Measurements from ENCODE around the gene PDC.

The PDC gene

DNA sequence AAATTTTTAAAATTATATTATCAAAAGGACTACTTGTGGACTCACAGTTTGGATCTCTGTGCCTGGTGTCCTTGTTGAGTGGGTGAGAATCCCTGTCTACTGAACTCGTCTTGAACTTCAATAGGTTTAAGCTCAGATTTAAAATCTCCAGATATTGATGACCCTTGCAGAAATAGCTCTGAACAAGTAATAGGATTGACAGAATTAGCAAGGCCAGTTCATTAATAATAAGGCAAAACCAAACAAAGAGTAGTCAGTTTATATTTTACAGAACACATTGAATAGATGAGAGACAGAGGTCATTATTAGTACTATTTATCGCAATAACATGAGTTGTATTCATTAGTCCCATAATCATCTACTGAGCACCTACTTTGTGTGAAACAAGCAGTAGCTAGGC, at the start of gene PDC:
TSS of gene PDC (minus strand) at position 101 of the 400 bp plus-strand sequence. CDS start 11,655 bp downstream, outside the sequence.
- H3K27ac ChIP-seq, result no peak within 1 kb of the TSS
- TF ChIP-seq ZFX (IDR thresholded peaks at IDR 0.05; ENCODE audit: borderline replicate concordance), result no peak
- TF ChIP-seq, protein P1, sequence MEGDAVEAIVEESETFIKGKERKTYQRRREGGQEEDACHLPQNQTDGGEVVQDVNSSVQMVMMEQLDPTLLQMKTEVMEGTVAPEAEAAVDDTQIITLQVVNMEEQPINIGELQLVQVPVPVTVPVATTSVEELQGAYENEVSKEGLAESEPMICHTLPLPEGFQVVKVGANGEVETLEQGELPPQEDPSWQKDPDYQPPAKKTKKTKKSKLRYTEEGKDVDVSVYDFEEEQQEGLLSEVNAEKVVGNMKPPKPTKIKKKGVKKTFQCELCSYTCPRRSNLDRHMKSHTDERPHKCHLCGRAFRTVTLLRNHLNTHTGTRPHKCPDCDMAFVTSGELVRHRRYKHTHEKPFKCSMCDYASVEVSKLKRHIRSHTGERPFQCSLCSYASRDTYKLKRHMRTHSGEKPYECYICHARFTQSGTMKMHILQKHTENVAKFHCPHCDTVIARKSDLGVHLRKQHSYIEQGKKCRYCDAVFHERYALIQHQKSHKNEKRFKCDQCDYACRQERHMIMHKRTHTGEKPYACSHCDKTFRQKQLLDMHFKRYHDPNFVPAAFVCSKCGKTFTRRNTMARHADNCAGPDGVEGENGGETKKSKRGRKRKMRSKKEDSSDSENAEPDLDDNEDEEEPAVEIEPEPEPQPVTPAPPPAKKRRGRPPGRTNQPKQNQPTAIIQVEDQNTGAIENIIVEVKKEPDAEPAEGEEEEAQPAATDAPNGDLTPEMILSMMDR (IDR thresholded peaks at IDR 0.05), result no peak

DNA sequence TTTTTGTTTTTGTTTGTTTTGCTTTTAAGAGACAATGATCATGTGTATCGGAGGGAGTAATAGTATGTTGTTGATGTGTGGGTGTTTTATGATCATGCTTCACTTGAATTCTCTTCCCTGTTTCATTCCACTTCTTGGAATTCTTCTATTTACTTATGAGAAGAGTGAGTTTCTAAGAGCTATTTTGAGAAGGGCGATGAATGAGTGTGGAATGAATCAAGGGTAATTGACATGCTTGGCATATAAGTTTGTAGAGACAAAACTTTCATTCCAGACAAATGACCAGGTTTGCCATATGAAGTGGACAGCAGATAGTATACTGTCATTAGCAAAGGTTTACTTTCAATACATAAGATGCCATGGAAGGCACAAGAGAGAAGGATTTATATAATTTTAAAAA, 42.3 kb upstream of the PDC start:
- H3K27ac ChIP-seq, result no peak overlapping the region
- TF ChIP-seq, protein P1 (IDR thresholded peaks at IDR 0.05), result no peak
- no peak for TF ChIP-seq ZFX (IDR thresholded peaks at IDR 0.05; ENCODE audit: borderline replicate concordance)

DNA sequence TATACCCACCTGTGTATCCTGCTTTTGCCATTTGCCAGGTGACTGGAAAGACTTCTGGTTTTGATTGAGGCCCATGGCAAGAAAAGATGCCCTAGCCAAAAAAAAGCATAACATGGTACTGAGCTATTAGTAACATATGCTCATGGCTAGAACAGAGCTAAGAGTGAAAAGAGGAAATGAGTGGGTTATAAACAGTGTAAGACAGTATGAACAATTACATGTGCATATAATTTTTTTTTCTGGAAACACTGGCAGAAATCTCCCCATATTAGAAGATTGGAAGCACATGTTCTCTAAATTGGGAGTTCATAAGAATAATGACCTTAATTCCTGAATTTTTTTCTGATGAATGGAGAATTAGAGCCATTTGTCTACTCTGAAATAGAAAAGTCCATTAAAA, 41.2 kb upstream of the PDC start:
- TF ChIP-seq, protein P1 (IDR thresholded peaks at IDR 0.05), result no peak
- no peak for TF ChIP-seq ZFX (IDR thresholded peaks at IDR 0.05; ENCODE audit: borderline replicate concordance)
- no peak overlapping the region for H3K27ac ChIP-seq

DNA sequence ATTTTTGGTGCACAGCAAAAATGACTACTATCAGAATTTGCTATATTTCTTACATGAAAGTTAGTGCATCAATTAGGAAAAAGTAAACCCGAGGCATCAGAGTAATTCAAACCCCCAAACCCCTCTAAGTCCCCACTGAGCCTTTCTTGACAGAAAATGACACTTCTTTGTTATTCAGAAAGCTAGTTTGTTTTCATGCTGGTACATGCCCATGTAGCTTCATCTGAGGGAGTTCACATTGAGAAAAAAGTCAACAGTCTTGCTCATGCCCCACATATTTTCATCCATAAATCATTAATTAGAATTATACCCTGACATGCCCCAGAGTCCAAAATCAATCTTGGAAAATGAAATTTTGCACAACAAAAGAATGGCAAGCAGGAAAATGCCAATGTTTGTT, 39.9 kb upstream of the PDC start:
- no peak overlapping the region for H3K27ac ChIP-seq
- TF ChIP-seq, protein P1 (IDR thresholded peaks at IDR 0.05), result no peak
- TF ChIP-seq ZFX (IDR thresholded peaks at IDR 0.05; ENCODE audit: borderline replicate concordance), result no peak

DNA sequence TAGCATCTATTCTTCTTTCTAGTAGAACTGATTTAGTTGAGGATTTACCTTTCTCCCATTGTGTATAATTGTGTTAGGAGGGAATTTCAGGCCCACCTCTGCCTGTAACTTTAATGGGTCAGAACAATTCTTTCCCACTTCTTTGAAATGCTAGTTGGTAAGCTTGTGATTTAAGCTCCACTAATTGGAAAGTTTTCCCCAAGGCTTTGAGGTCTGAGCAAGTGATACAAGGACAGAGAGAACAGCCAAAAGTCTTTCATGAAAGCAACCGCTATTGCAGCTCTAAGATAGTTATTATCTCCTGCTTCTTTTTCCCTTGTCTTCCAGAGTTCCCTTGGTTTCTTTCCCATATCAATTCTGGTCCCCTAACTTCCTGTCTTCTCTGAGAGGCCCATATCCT, 38.7 kb upstream of the PDC start:
- H3K27ac ChIP-seq, result no peak overlapping the region
- TF ChIP-seq, protein P1 (IDR thresholded peaks at IDR 0.05), result no peak
- TF ChIP-seq ZFX (IDR thresholded peaks at IDR 0.05; ENCODE audit: borderline replicate concordance), result no peak

DNA sequence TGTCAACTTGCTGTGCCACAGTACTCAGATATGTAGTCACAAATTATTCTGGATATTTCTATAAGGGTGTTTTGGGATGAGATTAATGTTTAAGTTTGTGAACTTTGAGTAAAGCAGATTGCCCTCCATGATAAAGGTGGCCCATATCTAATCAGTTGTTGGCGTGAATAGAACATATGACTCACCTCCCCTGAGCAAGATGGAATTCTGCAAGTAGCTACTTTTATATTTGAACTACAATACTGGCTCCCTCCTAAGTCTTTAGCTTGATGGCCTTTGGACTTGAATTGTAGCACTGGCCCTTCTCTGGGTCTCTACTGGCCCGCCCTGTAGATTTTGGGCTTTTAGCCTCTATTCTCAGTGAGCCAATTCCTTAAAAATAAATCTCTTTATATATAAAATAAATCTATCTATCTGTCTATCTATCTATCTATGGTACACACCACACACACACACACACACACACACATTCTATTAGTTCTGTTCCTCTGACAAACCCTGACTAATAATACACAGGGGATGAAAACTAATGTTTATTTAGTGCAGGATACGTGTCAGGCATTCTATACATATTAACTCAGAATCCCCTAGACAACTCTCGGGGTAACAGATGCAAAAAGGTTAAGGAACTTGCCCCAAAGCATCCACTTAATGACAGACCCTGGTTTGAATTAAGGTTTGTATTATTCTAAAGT, 37.9 kb upstream of the PDC start:
- no peak for TF ChIP-seq ZFX (IDR thresholded peaks at IDR 0.05; ENCODE audit: borderline replicate concordance)
- TF ChIP-seq, protein P1 (IDR thresholded peaks at IDR 0.05), result no peak
- H3K27ac ChIP-seq, result no peak overlapping the region

DNA sequence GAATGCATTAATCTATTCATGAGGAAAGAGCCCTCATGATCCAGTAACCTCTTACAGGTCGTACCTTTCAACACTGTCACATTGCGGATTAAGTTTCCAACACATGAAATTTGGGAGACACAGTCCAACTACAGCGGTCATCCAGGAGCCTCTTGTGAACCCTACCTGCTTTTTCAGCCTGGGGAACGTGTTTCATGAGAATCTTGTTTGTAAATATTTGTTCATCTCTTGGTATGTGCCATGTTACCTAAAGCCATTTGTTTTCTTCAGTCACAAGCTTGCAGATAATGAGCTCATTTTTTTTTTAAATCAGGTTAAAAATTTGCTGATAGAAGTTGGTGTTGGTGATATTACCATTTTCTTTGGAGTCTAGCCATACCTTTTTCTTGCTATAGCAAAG, 37.2 kb upstream of the PDC start:
- no peak overlapping the region for H3K27ac ChIP-seq
- TF ChIP-seq ZFX (IDR thresholded peaks at IDR 0.05; ENCODE audit: borderline replicate concordance), result no peak
- TF ChIP-seq, protein P1 (IDR thresholded peaks at IDR 0.05), result no peak

Data from 22Rv1 (cell line).